HEK293 (cell line): Measurements from ENCODE around the gene USP44.

ENCODE experiments used
- ZBTB48 ChIP-seq: fragments of 450-650 bp; formaldehyde crosslinking; IDR thresholded peaks from 2 replicates; pipeline ENCODE4 v1.5.1; 2016; ENCODE audit warnings: missing biosample characterization, missing genetic modification characterization
- ZXDB ChIP-seq: fragments of 450-650 bp; formaldehyde crosslinking; IDR thresholded peaks from 2 replicates; pipeline ENCODE4 v1.5.1; 2016; ENCODE audit warnings: missing biosample characterization, missing genetic modification characterization
- TF ChIP-seq, protein P1 (sequence below): fragments of 450-650 bp; formaldehyde crosslinking; IDR thresholded peaks from 2 replicates; pipeline ENCODE4 v1.5.1; 2016; ENCODE audit warnings: missing biosample characterization, missing genetic modification characterization
- TF ChIP-seq, protein P2 (sequence below): fragments of 450-650 bp; formaldehyde crosslinking; IDR thresholded peaks from 2 replicates; pipeline ENCODE4 v1.5.1; 2016; ENCODE audit warnings: missing biosample characterization, missing genetic modification characterization, borderline replicate concordance
- TF ChIP-seq, protein P3 (sequence below): fragments of 450-650 bp; formaldehyde crosslinking; IDR thresholded peaks from 2 replicates; pipeline ENCODE4 v1.5.1; 2016; ENCODE audit warnings: missing biosample characterization, missing genetic modification characterization

DNA sequence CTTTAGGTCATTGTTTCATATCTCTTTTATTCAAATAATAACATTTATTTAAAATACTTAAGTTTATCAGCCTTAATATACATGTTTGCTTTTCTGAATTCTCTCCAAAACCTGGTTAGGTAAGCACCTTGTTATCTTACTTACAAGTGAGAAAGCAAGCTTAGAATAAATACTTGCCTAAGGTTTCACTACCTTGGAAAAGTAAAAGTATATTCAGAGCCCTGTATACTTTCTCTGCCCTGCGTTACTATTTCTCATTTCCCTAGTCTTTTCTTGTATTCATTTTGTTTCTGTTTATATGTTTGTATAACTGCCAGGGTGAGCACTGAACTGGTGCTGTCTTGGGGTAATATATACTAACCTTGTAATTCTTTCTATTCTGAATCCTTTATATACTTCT lies 55.8 kb downstream of the USP44 start:
- TF ChIP-seq ZXDB (tag by site-specific recombination) (no peak), ZBTB48 (tag by site-specific recombination) (no peak)
- TF ChIP-seq, protein P1, sequence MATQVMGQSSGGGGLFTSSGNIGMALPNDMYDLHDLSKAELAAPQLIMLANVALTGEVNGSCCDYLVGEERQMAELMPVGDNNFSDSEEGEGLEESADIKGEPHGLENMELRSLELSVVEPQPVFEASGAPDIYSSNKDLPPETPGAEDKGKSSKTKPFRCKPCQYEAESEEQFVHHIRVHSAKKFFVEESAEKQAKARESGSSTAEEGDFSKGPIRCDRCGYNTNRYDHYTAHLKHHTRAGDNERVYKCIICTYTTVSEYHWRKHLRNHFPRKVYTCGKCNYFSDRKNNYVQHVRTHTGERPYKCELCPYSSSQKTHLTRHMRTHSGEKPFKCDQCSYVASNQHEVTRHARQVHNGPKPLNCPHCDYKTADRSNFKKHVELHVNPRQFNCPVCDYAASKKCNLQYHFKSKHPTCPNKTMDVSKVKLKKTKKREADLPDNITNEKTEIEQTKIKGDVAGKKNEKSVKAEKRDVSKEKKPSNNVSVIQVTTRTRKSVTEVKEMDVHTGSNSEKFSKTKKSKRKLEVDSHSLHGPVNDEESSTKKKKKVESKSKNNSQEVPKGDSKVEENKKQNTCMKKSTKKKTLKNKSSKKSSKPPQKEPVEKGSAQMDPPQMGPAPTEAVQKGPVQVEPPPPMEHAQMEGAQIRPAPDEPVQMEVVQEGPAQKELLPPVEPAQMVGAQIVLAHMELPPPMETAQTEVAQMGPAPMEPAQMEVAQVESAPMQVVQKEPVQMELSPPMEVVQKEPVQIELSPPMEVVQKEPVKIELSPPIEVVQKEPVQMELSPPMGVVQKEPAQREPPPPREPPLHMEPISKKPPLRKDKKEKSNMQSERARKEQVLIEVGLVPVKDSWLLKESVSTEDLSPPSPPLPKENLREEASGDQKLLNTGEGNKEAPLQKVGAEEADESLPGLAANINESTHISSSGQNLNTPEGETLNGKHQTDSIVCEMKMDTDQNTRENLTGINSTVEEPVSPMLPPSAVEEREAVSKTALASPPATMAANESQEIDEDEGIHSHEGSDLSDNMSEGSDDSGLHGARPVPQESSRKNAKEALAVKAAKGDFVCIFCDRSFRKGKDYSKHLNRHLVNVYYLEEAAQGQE (tag by site-specific recombination): no peak
- TF ChIP-seq, protein P2, sequence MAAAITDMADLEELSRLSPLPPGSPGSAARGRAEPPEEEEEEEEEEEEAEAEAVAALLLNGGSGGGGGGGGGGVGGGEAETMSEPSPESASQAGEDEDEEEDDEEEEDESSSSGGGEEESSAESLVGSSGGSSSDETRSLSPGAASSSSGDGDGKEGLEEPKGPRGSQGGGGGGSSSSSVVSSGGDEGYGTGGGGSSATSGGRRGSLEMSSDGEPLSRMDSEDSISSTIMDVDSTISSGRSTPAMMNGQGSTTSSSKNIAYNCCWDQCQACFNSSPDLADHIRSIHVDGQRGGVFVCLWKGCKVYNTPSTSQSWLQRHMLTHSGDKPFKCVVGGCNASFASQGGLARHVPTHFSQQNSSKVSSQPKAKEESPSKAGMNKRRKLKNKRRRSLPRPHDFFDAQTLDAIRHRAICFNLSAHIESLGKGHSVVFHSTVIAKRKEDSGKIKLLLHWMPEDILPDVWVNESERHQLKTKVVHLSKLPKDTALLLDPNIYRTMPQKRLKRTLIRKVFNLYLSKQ (tag by site-specific recombination): no peak
- TF ChIP-seq, protein P3, sequence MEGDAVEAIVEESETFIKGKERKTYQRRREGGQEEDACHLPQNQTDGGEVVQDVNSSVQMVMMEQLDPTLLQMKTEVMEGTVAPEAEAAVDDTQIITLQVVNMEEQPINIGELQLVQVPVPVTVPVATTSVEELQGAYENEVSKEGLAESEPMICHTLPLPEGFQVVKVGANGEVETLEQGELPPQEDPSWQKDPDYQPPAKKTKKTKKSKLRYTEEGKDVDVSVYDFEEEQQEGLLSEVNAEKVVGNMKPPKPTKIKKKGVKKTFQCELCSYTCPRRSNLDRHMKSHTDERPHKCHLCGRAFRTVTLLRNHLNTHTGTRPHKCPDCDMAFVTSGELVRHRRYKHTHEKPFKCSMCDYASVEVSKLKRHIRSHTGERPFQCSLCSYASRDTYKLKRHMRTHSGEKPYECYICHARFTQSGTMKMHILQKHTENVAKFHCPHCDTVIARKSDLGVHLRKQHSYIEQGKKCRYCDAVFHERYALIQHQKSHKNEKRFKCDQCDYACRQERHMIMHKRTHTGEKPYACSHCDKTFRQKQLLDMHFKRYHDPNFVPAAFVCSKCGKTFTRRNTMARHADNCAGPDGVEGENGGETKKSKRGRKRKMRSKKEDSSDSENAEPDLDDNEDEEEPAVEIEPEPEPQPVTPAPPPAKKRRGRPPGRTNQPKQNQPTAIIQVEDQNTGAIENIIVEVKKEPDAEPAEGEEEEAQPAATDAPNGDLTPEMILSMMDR (tag by site-specific recombination): no peak
